HG02798 (cell line): ENCODE measurements around the gene G3BP2.
"Not testable (repeated sequence)": the region's sequence is repeated elsewhere in the genome, so short reads cannot be mapped to it uniquely, and the experiment has no call there.

ENCODE experiments used
- ATAC-seq: cut with Tn5 transposase; IDR thresholded peaks from one replicate; pipeline ENCODE4 v1.9.1; 2021; ENCODE audit warnings: mild to moderate bottlenecking; ENCODE audit not compliant: unreplicated experiment, poor library complexity

G3BP2 gene

DNA sequence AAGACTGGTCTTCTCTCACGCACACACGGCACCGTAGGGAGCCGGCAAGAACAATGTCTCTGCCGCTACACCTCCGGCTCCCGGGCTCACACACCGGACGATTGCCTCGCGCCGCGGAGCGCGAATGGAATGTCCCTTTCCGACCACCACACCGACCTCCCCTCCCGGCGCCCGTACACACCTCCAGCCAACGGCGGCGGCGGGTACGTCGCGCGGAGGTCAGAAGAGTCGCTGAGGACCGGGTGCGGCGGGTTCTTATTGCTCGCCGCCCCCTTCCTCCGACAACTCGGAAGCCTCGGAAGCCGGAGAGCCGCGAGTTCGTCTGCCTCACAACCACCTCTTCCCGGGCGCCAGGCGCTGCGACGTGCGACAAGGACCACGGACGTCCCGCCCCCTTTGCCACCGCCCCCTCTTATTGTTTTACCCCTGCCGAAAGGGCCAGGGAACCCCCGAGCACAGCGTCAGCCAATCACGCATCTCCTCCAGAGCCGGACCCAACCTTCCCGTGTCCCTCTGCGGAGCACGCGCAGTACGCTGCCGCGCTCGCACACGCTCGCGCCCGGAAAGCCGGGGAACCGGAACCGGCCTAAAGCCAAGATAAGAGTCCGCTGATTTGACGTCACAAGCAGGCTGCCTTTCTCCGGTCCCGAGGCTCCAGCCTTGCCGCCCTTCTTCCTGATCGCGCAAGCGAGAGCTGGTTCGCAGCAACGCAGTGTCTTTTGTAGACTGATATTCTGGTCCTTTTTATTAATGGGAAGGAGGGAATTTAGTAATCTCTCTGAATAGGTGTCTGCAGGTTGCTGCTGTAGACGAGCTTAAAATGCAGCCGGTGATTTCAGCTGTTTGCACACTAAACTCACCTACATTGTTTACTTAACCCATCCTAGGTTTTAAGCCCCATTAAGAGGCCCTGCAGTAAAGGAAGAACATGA lies at the start of gene G3BP2:
G3BP2 (minus strand) TSS at position 385 of the 932 bp plus-strand sequence. CDS start 11,386 bp downstream, outside the sequence.
- ATAC-seq, result peak; percentile 96

DNA sequence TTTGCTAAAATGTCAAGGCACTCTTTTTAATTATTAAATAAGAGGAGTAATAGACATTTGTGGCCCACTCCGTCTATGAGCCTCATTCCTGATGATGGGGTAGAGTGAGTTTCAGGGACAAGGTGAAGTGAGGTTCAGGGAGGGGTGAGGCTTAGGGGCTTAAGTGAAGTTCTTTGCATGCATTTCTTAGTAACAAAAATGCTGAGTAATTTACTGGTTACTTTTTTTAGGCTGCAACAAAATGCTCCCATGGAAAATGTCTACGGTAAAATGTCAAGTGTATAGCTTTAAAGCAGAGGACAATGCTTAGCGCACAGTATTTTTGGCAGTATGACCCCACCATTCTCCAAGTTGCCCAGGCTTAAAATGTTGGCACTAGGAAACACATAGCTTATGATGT lies 49.2 kb upstream of the G3BP2 start:
- ATAC-seq, result no peak

DNA sequence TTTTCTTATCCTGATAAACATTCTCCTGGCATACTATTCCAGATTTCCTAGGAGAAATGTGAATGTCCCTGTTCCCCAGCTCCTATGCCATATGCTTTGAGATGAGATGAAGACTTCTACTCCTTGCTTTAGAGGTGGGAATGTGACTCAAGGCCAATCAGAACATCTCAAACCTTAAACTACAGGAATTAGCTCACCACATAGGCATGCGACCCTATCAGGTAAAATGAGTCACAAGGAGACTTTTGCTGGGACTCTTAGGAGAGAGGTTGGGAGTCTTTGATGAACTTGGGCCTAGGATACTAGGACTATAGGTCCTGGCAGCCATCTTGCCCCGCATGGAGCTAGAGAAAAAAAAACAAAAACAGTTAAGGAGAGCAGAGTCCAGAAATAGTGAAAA lies 45.3 kb upstream of the G3BP2 start:
- no peak for ATAC-seq

DNA sequence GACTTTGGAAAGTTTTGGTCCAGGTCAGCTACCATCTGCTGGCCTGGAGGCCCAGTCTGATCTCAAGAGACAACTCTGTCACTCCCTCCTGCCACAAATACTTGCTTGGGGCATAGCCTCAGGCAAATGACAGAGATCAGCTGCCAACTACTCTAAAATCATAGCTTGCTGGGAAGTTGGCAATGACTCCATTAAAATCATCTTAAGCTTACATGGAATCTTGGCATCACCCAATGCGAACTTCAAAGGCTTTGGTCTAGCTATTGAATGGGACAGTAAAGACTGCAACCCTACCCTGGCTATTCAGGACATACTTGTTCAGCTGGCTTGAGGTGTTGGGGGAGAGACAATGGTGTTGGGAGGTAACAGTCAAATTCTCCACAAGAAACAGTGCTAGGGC lies 44.2 kb upstream of the G3BP2 start:
- ATAC-seq, result no peak

DNA sequence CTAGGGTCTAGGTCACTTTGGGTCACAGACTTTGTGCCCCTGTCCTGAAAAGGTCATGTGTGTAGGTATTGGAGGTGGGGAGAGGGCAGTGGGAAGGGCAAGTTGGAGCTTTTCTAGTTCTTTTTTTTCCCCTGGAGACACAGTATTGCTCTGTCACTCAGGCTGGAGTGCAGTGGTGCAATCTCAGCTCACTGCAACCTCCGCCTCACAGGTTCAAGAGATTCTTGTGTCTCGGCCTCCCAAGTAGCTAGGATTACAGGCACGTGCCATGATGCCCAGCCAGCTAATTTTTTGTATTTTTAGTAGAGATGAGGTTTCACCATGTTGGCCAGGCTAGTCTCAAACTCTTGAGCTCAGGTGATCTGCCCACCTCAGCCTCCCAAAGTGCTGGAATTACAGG lies 42.8 kb upstream of the G3BP2 start:
- not testable (repeated sequence) for ATAC-seq

DNA sequence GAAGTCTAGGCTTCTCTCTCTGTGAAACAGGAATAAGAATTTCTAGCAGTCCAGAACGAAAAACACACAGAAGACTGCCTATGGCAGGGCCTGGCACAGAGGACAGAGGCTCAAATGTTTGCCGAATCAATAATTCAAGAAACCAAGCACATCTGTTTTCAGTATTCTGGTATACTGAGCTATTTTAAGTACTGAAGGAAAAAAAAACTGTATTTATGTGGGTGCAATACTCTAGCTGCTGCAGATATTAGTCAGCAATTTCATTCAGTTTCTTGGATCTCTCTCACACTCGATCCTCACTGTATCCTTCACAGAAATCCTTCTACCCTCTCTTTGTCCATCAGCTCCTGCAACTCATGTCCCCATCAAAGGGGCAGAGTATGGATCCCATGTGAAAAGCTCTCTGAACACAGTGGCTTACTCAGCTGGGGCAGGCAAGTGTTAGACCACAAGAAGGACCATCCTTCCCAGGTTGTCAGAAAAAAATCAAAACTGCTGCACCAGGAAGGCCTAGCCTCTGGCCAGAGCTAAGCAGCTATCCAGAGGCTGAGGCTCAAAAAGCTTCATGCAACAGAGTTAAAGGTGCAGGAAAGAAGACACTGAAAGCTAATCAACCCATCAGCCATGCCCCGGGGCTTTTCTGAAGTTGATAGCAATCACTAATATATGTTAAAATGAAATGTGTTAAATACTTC lies 42.0 kb upstream of the G3BP2 start:
- peak; percentile 40 for ATAC-seq

DNA sequence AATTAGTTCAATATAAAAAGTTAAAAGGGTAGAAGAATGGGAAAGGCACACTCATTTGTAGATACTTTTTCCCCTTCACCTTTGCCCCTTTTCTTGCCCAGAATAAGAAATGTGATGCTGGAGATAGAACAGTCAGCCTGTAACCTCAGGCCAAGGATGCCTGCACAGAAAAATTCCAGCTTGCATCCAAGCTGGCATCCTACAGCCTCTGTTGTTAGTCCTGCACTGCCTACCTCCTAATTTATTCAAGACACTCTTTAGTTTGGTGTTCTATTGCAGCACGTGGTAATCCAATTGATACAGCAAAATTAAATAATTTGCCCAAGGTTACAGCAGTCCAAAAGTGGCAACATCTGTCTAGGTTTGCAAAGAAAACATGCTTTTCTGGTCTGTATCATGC lies 41.5 kb upstream of the G3BP2 start:
- no peak for ATAC-seq

DNA sequence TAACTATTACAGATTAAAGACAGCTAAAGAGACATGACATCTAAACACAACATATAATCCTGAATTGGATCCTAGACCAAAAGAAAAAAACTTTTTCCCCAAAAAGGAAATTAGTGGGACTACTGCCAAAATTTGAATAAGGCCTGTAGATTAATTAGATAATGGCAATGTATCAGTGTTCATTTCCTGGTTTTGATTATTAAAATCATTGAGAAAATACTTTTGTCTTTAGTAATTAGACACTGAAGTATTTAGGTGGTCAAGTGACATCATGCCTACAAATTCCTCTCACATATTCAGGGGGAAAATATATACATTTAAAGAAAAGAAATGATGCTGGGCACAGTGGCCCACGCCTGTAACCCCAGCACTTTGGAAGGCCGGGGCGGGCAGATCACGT lies 40.8 kb upstream of the G3BP2 start:
- no peak for ATAC-seq

DNA sequence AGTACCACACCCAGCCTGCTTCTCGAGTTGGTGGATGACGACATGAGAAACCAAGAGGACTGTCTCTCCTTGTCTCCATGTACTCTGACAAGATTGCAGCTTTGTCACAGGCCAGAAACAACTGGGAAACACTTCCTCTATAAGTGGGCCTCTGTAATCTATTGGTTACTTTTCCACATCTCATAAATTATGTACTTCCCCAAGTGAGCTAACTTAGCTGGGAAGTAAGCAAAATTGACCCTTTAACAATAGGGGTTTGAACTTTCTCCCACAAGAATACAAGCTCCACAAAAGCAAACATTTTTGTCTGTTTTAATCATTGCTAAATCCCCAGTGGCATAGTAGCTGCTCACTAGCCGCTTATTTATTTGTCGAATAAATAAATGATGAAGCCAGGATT lies 37.0 kb upstream of the G3BP2 start:
- ATAC-seq, result no peak

DNA sequence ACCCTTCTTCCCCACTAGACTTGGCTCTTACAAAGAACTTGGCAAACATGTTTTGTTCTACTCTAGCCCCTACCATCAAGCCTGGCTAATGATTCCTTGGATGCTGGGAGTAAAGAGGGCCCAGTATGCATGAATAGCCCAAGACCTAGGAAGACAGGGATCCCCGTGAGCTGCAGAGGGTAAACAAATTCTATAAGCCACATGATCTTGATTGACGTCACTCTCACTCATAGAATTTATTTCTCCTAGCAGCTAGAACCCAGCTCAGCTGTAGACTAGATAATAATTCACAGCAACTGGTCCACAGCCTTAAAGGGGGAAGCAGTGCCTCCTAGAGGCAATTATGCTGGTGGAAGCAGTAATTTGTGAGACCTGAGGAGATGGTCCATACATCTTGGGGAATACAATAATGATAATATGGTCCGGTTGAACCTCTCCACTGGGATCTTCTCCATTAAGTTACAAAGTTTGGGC lies 35.0 kb upstream of the G3BP2 start:
- peak; percentile 70 for ATAC-seq

DNA sequence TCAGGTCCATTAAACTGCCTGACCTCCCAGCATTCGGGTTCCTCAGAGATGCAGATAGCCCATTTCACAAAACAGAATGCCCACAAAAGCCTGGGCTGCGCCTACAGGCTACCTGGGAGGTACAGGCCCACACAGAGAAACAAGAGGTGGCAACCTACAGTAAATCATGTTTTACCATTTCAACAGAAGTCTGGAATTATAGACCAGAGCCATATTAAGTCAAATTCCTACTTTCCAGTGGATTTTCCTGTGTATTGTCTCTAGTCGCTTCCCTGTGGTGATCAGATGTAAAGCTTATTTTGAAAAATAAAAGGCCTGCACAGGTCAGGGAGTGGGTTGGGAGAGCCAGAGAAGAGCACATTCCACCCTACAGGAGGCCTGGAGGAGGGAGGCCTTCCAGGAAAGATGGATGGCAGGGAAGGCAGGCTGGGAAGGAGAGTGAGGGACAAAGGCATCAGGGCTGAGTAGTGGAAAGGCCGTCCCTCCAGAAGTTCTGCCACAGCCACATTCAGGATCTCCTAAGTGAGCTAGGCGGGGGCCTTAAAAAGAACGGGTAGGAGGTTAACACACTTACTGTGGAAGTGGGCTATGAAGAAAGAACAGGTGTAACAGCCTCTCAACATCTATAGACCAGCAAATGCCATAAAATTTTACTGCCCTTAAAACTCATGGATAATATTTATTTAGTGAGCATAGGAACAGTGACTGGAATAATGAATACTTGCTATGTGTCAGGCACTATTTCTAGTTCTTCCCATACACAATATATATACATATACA lies 32.2 kb upstream of the G3BP2 start:
- ATAC-seq, result no peak

DNA sequence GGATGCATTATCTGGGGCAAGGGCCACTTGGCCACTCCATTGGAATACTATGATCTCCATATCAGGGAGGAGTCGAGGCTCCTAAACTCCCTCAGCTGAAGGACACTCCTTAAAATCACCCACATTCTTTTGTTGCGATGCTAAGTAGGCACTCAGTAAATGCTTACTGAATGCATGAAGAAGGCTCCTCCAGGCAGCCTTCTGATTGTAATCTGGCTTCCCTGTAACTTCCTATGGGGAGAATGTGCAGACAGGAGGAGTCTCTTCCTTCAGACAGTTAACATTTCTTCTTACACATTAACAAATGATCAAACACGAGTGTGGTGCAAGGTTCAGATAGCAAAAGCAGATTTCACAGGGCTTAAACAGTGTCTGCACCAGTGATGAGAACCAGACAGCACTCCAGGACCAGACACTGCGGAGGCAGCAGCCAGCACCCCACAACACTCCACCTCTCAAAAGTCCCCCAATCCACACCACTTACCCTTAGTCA lies 29.8 kb upstream of the G3BP2 start:
- no peak for ATAC-seq

DNA sequence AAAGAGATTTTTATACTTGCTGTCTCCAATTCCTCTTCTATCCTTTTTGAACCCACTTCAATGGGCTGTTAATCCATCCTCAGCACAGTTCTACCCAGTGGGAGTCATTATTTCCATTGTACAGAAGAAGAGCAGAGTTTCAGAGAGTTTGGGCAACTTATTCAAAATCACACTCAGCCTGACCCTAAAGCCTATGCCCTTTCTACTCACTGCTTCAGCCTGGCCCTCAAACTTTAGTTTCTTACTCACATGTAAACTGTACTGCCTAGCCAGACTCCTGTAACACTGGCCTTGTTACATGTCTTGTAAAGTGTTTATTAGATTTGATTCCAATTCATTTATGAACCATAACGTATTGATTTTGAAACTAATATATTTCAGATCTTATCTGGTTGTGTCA lies 26.1 kb upstream of the G3BP2 start:
- ATAC-seq, result peak; percentile 12

DNA sequence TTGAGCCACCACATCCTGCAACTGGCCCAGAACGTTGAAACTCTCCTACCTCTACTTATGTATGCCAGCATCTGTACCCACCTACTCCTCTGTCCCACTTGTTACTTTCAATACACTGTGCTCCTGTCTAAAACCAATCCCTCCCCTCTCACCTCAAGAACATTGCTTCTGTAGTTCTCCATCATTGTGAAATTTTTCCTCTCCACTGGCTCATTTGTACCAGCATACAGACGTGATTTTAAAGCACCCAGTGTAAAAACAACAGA lies 25.7 kb upstream of the G3BP2 start:
- peak; percentile 52 for ATAC-seq

DNA sequence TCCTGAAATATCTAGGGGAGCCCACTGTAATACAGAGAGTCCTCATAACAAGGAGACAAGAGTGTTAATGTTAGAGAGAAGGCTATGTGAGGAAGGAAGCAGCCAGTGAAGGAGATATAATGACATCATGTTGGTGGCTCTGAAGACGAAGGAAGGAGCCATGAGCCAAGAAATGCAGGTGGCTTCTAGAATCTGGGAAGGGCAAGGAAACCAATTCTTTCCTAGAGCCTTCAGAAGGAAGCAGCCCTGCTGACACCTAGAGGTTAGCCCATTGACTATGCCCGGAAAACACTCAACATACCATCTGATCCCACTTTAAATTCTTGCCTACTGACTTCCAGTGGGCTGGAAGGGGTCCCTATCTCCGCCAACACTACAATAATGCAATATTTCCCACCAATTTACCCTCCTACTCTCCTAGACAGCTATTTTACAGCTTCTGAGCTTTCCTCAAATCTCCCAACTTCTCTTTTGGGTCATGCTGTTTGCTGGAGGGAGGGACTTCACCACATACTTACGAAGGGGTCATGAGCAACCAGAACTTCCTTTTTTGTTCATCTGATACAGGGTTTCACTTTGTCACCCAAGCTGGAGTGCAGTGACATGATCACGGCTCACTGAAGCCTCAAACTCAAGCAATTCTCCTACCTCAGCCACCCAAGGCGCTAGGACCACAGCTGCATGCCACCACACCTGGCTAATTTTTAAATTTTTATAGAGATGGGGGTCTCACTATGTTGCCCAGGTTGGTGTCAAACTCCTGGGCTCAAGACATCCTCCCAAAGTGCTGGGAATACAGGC lies 25.2 kb upstream of the G3BP2 start:
- peak; percentile 95 for ATAC-seq

DNA sequence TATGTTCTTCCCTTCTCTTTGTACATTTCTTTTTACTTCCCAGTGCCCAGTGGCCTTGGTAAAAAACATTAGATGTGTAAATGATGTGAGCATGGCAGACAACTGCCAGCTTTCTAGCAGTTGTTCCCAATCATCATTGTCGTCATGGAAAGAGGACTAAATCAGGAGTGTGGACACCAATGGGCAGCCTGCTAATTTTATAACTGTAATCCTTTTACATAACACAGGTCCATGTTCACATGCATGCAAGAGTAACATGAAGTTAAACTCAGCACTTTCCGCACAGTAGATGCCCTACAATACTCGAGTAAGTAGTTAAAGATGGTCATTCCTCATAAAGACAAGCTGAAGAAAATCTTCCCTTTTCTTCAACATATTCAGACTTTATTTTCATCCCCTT lies 23.4 kb upstream of the G3BP2 start:
- ATAC-seq, result no peak

DNA sequence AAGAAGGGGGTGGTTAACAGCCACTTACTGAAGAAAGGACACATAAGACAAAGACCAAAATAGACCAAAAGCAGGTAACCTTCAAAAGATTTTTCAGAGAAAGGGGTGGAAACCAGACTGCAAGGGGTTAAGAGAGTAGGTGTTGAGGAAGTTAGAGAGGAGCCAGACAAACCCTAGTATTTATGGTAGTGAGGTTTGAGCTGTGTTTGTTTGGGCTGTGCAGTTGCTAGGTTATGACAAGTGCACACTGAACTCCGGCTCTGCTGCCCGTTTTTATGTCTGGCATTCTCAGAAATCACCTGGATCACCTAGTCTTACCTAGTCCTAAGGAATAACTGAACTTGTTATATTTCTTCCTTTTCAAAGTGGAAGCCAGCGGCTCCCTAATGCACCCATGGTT lies 22.9 kb upstream of the G3BP2 start:
- ATAC-seq, result no peak

DNA sequence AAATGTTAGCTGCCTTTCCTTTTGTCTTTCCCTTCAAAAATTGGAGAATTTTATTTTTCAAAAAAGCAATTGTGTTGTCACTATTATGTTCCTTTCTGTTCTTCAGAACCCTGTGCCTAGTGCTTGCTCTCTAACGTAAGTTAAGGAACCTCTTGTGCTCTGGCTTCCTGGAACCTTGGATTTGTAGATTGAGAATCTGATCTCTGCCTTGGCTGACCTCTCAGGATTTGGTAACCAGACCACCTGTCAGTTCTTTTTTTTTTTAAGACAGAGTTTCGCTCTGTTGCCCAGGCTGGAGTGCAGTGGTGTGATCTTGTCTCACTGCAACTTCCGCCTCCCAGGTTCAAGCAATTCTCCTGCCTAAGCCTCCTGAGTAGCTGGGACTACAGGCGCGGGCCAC lies 18.9 kb upstream of the G3BP2 start:
- ATAC-seq, result not testable (repeated sequence)

DNA sequence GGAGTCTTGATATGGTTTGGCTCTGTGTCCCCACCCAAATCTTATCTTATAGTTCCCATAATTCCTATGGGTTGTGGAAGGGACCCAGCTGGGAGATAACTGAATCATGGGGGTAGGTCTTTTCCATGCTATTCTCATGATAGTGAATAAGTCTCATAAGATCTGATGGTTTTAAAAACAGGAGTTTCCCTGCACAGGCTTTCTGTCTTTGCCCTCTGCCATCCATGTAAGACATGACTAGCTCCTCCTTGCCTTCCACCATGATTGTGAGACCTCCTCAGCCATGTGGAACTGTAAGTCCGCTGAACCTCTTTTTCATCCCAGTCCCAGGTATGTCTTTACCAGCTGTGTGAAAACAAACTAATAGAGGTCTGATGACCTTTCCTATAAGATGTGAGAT lies 13.9 kb upstream of the G3BP2 start:
- ATAC-seq, result not testable (repeated sequence)

DNA sequence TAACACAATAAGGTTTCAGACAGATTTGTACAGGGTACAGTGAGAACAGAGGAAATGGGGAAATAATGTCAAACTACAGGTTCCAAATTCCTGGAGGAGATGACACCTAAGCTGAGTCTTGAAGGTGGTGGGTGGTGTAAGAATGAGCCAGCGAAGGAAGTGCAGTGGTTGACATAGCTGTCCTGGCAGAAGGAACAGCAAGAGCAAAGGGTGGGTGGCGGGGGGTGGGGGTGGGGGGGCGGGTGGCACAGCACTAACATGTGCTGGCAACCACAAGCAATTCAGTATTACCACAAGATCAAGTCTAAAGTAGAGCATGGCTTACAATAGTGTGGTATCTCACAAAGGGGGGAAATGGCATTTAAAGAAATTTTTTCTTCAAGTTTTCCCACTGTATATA lies 13.1 kb upstream of the G3BP2 start:
- ATAC-seq, result no peak
